RWPE2 (cell line): Measurements from ENCODE around the gene YOD1.

ENCODE experiments used
- ATAC-seq: fragments of 200-7000 bp; cut with Tn5 transposase; 3 replicates; pipeline ENCODE4 v1.9.1; 2021; ENCODE audit warnings: low read depth
- DNase-seq: peaks from one replicate; pipeline ENCODE4 v3.0.0-alpha.2; 2020; ENCODE audit warnings: low spot score
- H3K27ac ChIP-seq: fragments of 450-650 bp; 2 replicates; pipeline ENCODE4 v1.5.1; 2017; ENCODE audit warnings: mild to moderate bottlenecking; ENCODE audit not compliant: poor library complexity, severe bottlenecking
- H3K27me3 ChIP-seq: fragments of 250-450 bp; sonication (Bioruptor Pico); 2 replicates; pipeline ENCODE4 v1.5.1; 2021; ENCODE audit warnings: mild to moderate bottlenecking, moderate library complexity; ENCODE audit not compliant: insufficient read depth, poor library complexity, severe bottlenecking
- H3K36me3 ChIP-seq: fragments of 250-450 bp; sonication (Bioruptor Pico); 2 replicates; pipeline ENCODE4 v1.5.1; 2020; ENCODE audit warnings: low read depth, mild to moderate bottlenecking, moderate library complexity
- H3K4me1 ChIP-seq: fragments of 250-450 bp; sonication (Bioruptor Pico); 2 replicates; pipeline ENCODE4 v1.5.1; 2021; ENCODE audit warnings: mild to moderate bottlenecking, moderate library complexity; ENCODE audit not compliant: insufficient read depth, poor library complexity, severe bottlenecking
- H3K4me3 ChIP-seq: fragments of 250-450 bp; sonication (Bioruptor Pico); 2 replicates; pipeline ENCODE4 v1.5.1; 2021; ENCODE audit warnings: mild to moderate bottlenecking, moderate library complexity; ENCODE audit not compliant: severe bottlenecking
- H3K9me3 ChIP-seq: fragments of 250-450 bp; sonication (Bioruptor Pico); 2 replicates; pipeline ENCODE4 v1.5.1; 2021; ENCODE audit warnings: mild to moderate bottlenecking, moderate library complexity; ENCODE audit not compliant: severe bottlenecking
- CTCF ChIP-seq: fragments of 450-650 bp; IDR thresholded peaks from one replicate; pipeline ENCODE4 v1.5.1; 2017; ENCODE audit warnings: mild to moderate bottlenecking, moderate library complexity; ENCODE audit not compliant: poor library complexity, severe bottlenecking

Gene YOD1

GRCh38 chr1:207006083-207006482 lies 44.9 kb downstream of the YOD1 start:
- peaks cover 50% of the 10 kb centered on the region for H3K4me1 ChIP-seq
- no peak for ATAC-seq
- H3K4me3 ChIP-seq: no peak overlapping the region

GRCh38 chr1:207004931-207005830 lies 45.8 kb downstream of the YOD1 start:
- ATAC-seq (peak; percentile 35; the same call in 2 of the 3 replicates), DNase-seq (no peak)
- no peak overlapping the region for H3K4me3 ChIP-seq
- peak; percentile 76 for TF ChIP-seq CTCF
- peaks cover 11% of the 10 kb centered on the region for H3K9me3 ChIP-seq
- H3K36me3 ChIP-seq: no peaks in the 10 kb centered on the region
- H3K27me3 ChIP-seq: no peaks in the 10 kb centered on the region
- peaks cover 50% of the 10 kb centered on the region for H3K4me1 ChIP-seq
- peak overlapping the region; percentile 96 for H3K27ac ChIP-seq

More at GRCh38 chr1:207006083-207006482, 44.9 kb downstream of the YOD1 start:
- DNase-seq: no peak
- Histone ChIP-seq H3K27ac (peak overlapping the region; percentile 96), H3K27me3 (no peaks in the 10 kb centered on the region), H3K9me3 (peaks cover 11% of the 10 kb centered on the region), H3K36me3 (no peaks in the 10 kb centered on the region)
- TF ChIP-seq CTCF: no peak

GRCh38 chr1:207003210-207003609 lies 47.8 kb downstream of the YOD1 start:
- H3K36me3 ChIP-seq: no peaks in the 10 kb centered on the region
- peaks cover 50% of the 10 kb centered on the region for H3K4me1 ChIP-seq
- peaks cover 6% of the 10 kb centered on the region for H3K9me3 ChIP-seq
- ATAC-seq (no peak), DNase-seq (no peak)
- peak overlapping the region; percentile 96 for H3K27ac ChIP-seq
- H3K4me3 ChIP-seq: no peak overlapping the region
- no peaks in the 10 kb centered on the region for H3K27me3 ChIP-seq
- no peak for TF ChIP-seq CTCF

- ATAC-seq: peak; percentile 50
- no peaks in the 10 kb centered on the region for H3K27me3 ChIP-seq
- DNase-seq: no peak
- H3K4me1 ChIP-seq: peaks cover 46% of the 10 kb centered on the region
- H3K9me3 ChIP-seq: peaks cover 2% of the 10 kb centered on the region
- no peaks in the 10 kb centered on the region for H3K36me3 ChIP-seq
- no peak for TF ChIP-seq CTCF
- H3K27ac ChIP-seq: peak overlapping the region; percentile 96
- H3K4me3 ChIP-seq: no peak overlapping the region
Measured at GRCh38 chr1:207002724-207003146, 48.3 kb downstream of the YOD1 start.
